Posterior cingulate gyrus (tissue), 11 donors: ENCODE results near the gene ZNF346.

Experiments used
- DNase-seq, 10 donors: peaks; one replicate each; pipeline versions ENCODE4 v3.0.0 to v3.0.0-alpha.2; 2020 to 2021; ENCODE audit warnings: mixed read lengths in 3 of 10
- intact Hi-C: fragments of 100-400 bp; cut with DNase I; formaldehyde crosslinking; loops from one replicate; pipeline ENCODE4 v1.15.1; 2023

ZNF346 gene

DNA sequence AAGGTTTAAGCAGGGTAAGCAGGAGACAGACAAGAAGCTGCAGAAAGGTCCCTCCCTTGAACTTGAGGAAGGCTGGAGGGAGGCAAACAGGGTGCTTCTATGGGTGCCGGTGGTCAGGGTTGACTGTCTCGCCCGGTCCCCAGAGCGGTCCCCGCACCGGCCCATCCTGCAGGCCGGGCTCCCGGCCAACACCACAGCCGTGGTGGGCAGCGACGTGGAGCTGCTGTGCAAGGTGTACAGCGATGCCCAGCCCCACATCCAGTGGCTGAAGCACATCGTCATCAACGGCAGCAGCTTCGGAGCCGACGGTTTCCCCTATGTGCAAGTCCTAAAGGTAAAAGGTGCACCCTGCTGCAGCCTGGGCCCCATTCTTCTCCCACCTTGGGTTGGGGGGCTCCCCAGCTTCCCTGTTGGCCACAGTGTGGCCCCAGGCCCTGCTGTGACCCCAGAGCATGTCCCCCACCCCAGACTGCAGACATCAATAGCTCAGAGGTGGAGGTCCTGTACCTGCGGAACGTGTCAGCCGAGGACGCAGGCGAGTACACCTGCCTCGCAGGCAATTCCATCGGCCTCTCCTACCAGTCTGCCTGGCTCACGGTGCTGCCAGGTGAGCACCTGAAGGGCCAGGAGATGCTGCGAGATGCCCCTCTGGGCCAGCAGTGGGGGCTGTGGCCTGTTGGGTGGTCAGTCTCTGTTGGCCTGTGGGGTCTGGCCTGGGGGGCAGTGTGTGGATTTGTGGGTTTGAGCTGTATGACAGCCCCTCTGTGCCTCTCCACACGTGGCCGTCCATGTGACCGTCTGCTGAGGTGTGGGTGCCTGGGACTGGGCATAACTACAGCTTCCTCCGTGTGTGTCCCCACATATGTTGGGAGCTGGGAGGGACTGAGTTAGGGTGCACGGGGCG, 69.9 kb downstream of the ZNF346 start:
- no peak for DNase-seq
- intact Hi-C loops, result no loop called here

DNA sequence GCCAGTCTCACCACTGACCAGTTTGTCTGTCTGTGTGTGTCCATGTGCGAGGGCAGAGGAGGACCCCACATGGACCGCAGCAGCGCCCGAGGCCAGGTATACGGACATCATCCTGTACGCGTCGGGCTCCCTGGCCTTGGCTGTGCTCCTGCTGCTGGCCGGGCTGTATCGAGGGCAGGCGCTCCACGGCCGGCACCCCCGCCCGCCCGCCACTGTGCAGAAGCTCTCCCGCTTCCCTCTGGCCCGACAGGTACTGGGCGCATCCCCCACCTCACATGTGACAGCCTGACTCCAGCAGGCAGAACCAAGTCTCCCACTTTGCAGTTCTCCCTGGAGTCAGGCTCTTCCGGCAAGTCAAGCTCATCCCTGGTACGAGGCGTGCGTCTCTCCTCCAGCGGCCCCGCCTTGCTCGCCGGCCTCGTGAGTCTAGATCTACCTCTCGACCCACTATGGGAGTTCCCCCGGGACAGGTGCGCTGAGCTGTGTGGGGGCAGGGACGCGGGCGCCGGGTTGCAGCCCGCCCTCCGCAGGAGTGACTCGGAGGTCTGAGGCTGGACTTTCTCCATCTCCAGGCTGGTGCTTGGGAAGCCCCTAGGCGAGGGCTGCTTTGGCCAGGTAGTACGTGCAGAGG, 70.7 kb downstream of the ZNF346 start:
- DNase-seq, result no peak
- intact Hi-C loops, result no loop called here

DNA sequence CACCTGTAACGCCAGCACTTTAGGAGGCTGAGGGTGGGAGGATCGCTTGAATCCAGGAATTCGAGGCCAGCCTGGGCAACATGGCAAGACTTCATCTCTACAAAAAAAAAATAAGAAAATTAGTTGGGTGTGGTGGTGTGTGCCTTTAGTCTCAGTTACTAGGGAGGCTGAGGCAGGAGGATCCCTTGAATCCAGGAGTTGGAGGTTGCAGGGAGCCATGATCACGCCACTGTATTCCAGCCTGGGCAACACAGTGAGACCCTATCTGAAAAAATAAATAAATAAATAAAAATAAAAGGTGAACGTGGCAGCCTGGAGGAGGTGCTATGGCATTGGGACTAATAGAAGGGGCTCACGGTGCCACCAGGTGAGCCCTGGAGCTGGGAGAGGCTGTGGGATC, 71.3 kb downstream of the ZNF346 start:
- intact Hi-C loops, result no loop called here
- no peak for DNase-seq

DNA sequence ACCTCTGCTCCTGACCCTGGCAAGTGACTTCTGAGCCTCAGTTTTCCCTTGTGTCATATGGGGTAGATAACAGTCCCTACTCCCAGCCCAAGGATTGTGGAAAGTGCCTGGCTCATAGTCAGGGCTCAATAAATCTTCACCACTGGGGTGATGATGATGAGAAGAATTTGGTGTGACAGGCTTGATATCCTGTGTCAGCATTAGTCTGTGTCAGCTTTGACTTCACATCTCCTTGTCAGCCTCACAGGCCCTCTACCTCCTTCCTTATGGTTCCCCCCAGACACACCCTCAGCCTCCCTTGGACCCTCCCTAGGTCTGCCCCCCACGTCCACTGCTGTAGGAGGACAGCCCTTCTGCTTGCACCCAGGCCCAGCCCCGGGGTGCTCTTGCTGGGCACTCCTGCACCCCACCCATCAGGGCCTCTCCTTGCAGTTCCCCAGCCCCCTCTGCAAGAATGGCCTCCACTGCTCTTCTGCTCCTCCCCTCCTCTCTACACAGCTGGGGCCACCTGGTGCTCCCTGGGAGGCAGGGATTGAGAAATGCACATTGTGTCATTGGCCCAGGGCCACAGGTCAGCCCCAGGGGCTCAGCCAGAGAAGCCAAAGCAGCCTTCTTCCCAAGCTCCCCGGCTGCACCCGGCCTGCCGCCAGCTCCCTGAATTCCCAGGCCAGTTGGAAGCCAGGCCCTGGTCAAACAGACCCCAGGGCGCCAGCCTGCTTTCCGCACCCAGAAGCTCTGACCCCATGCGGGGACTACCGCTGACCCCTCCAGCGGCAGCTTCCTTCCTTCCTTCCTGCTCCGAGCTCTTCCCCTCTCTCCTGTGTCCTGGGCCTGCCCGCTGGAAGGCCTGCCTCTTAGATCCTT, 72.0 kb downstream of the ZNF346 start:
- DNase-seq, result no peak
- intact Hi-C loops, result no loop called here

DNA sequence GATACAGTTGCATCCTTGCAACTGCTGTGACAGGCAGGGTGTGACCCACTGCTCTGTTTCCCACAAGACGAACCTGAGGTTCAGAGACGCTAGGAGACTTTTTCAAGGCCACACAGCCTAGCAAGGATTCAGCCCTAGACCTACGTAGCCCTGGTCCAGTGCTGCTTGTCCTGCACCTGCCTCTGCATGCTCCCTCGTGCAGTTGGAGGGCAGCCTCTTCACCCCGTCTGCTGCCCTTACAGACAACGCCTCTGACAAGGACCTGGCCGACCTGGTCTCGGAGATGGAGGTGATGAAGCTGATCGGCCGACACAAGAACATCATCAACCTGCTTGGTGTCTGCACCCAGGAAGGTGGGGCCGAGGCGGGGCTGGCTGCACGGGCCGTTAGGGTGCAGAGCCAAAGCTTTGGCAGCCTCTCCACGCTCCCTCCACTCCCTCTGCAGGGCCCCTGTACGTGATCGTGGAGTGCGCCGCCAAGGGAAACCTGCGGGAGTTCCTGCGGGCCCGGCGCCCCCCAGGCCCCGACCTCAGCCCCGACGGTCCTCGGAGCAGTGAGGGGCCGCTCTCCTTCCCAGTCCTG, 72.7 kb downstream of the ZNF346 start:
- no peak for DNase-seq
- intact Hi-C loops, result no loop called here

DNA sequence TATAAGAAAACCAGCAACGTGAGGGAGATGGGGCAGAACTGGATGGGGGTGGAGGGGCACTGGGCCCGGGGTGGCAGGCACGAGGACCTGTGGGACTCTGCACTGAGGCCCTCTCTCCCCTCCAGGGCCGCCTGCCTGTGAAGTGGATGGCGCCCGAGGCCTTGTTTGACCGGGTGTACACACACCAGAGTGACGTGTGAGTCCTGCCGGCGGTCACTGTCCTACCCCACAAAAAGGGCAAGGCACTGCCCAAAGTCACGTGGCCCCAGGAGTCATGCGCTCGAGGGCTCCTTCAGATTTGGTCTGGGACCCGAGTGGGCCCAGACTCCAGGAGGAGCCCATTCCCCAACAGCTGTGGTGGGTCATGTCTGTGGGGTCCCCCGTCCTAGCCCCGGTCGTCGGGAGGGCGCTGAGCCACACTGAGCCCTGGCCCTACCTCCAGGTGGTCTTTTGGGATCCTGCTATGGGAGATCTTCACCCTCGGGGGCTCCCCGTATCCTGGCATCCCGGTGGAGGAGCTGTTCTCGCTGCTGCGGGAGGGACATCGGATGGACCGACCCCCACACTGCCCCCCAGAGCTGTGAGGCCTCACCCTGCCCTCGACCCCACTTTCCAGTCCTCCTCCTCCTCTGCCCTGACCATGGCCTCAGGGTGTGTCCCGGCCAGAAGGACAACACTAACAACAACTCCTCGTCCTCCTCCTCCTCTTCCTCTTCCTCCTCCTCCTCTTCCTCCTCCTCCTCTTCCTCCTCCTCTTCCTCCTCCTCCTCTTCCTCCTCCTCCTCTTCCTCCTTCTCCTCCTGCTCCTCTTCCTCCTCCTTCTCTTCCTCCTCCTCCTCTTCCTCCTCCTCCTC, 73.9 kb downstream of the ZNF346 start:
- intact Hi-C loops, result no loop called here
- DNase-seq, result no peak

DNA sequence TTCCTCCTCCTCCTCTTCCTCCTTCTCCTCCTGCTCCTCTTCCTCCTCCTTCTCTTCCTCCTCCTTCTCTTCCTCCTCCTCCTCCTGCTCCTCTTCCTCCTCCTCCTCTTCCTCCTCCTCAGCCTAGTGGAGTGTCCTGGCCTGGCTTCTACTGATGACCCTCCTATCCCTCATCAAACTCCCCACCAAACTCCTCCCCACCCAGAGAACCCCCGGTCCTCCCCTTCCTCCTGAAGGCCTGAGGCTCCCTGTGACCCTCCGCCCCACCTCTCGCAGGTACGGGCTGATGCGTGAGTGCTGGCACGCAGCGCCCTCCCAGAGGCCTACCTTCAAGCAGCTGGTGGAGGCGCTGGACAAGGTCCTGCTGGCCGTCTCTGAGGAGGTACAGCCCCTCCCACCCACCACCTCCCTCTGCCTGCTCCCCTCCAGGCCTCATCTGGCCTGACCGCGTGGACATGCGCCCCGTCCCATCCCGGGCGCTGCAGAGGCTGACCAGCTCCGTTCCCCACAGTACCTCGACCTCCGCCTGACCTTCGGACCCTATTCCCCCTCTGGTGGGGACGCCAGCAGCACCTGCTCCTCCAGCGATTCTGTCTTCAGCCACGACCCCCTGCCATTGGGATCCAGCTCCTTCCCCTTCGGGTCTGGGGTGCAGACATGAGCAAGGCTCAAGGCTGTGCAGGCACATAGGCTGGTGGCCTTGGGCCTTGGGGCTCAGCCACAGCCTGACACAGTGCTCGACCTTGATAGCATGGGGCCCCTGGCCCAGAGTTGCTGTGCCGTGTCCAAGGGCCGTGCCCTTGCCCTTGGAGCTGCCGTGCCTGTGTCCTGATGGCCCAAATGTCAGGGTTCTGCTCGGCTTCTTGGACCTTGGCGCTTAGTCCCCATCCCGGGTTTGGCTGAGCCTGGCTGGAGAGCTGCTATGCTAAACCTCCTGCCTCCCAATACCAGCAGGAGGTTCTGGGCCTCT, 74.8 kb downstream of the ZNF346 start:
- DNase-seq, result no peak
- intact Hi-C loops, result no loop called here

DNA sequence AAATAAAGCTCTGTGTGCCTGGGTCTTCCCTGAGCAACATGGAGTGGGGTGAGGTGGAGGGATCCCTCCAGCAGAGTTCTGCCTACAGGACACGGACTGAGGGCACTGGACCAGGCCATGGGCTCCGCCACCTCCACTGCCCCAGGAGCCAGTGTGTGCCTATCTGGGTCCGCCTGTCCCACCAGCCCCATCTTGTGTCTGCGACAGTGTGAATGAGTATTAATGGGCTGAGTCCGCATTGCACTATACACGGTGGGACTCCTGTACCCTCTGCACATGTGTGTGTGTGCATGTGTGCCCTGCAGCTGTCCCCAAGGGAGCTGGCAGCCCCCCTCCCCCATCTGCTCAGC, 75.6 kb downstream of the ZNF346 start:
- DNase-seq, result no peak
- intact Hi-C loops, result no loop called here

DNA sequence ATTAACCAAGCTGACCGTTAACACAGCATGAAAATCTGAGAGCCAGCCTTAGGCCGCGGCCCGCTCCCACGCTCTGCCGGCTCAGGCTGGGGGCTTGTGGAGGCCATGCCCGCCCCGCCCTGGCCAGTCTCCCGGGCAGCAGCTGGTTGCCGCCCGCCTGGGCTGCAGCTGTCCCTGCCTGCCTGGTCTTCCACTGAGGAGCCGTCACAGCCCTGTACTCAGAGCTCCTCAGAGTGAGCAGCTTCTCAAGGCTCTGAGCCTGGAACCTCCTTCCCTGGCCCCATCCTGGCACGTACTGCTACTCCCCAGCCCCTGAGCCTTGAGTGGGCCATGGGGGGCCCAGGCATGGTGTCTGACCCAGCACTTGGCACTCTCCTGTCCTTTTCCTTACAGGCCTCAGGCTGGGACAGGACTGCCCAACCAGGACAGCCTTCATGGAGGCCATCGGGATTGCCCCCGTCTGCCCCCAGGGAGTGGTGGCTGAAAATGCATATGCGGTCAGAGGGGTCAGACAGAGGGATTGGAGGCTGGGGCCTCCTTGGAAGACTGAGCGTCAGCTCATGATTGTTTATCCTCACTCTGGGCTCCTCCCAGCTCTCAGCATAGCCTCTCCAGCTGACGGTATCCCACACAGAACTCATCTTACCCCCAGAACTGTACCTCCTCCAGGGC, 76.1 kb downstream of the ZNF346 start:
- intact Hi-C loops, result no loop called here
- peak in 6 of 10 donors; percentile 25 to 93 (median 48) for DNase-seq

DNA sequence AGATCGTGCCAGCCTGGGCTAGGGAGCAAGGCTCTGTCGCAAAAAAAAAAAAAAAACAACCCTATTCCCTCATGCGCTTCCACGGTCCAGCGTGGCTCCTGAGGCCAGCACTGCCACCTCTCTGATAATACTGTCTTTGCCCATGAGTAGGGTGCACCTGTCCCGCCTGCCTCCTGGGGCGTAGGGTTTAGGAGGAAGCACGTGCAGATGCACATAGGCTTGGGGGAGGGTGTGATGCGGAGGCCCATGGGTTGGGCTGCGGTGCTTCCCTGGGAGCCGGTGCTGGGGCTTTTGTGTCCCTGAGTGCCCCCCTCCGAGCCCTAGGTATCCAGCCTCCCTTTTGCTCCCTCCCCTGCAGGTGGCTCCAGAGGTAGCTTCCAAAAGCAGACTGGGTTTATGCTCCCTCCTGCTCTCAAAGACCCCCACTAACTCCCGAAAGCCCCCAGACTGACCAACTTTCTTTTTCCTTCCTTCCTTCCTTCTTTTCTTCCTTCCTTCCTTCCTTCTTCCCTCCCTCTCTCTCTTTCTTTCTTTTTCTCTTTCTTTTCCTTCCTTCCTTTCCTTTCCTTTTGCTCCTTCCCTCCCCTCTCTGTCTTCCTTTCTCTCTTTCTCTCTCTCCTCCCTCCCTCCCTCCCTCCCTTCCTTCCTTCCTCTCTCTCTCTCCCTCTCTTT, 77.1 kb downstream of the ZNF346 start:
- intact Hi-C loops, result no loop called here

DNA sequence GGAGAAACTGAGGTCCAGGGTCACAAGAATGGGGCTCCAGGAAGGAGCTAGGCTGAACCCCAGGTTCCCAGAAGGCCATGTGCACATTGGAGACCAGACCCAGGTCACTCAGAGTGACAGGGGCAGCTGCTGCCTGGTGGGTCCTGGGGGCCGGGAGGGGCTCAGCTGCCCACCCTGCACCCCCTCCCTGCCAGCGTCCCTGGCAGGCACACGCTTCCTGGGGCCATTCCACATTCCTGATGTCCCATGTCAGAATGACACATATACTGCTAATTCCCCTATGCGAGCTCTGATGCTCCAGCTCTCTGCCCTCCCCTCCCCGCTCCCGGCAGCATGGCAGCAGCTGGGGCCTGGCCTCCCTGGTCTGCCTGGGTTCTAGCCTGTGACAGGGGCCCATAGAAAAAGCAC, 78.2 kb downstream of the ZNF346 start:
- DNase-seq, result no peak

More for the DNA sequence above, 77.1 kb downstream of the ZNF346 start:
- DNase-seq, result no peak

DNA sequence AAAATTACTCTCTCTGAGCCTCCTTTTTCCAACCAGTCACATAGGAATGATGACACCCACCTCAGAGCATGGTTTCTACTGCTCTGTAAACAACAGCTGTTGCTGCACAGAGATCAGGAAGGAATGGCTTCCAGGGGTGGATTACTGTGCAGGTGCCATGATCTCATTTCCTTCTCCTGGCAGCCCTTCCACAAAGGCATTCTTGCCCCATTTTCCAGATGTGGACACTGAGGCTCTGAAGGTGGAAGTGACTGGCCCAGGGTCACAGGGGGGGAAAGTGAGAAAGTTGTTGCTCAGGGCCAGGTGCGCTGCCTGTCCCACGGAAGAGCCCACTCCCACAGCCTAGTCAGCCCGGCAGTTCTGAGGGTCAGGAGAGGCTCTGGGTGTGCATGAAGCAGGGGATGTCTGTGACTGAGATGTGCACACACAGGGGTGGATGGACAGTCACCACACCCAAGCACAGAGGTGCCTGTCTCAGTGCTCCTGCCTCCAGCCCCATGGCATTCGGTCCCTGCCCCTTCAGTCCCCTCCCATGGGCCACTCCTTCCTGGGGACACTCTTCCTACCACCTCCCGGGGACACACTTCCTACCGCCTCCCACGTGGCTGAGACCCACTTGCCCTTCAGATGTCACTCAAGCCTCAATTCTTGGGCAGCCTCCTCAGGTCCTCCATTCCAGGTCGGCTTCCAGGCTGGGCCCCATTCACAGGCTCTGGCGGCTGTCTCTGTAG, 81.2 kb downstream of the ZNF346 start:
- no peak for DNase-seq
- intact Hi-C loops, result no loop called here

More for the DNA sequence above, 78.2 kb downstream of the ZNF346 start:
- intact Hi-C loops, result no loop called here

DNA sequence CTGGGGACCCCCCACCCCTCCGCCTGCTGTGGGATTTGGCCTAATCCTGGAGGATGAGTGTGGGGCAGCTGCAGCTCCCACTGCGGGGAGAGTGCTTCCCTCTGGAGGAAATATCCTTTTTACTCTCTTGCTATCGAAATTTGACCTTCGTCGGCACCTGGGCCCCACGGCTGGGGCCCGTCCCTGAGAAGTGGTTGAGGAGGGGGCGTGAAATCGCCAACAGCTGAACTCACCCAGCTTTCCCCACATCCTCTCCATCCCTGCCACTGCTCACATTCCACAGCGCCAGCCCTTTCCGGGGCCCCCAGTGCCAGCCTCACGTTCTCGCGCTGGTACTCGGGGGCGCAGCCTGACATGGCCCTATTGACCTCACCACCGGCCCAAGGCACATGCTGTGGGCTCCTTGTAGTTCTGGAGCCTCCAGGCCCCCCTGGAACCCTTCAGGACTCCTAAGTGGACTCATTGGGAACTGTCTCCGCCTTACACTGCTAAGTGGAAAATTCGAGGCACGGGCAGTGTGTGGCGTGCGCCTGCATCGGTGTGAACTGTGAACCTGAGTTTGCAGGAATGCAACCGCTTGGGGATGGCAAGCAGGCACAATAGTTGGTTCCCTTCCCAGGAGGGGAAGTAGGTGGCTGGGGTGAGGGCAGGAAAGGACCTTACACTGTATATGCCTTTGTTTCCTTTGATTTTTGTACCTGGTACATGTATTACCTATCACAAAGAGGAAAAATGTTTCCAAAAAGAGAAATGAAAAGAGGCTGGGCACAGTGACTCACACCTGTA, 83.4 kb downstream of the ZNF346 start:
- intact Hi-C loops, result no loop called here

DNA sequence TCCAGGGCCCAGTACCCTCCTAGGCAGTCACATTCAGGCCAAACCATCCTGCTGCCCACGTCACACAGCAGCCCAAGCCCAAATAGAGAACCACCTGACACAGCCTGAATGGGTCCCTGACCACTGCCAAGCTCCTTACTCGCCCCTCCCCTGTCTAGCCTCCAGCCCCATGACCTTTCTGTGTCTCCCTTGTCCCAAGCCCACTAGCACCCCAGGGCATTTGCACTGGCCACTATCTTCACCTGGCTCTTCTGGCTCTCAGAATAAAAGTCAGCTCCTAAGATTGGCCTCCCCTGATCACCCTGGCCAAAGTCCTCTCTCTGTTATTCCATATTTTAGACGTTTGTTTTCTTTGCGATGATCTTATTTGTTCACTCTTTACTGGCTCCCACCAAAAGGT, 84.7 kb downstream of the ZNF346 start:
- DNase-seq, result peak in 1 of 10 donors; percentile 3
- intact Hi-C loops, result no loop called here

More for the DNA sequence above, 83.4 kb downstream of the ZNF346 start:
- peak in 1 of 10 donors; percentile 61 for DNase-seq

DNA sequence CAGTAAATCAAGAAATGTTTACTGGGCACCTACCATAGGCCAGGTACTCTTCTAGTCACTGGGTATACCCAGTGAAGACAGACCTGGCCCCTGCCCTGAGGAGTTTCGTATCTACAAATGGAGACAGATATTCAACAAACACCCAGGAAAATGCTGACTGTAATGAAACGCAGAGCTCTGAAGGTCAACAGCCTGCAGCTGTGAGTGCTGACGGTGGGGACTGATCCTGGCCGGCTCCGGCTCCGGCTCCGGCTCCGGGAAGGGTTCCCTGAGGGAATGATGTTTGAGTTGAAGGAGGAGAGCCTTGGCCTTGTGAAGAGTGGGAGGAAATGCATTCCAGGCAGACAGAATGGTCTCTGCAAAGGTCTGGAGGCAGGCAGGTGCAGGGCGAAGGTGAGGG, 87.3 kb downstream of the ZNF346 start:
- no peak for DNase-seq
- intact Hi-C loops, result loop anchor here (5.0 kb wide), 1 partner anchor 453 kb away; no protein-coding TSS in a partner anchor
